Breast epithelium (tissue), 3 donors: ENCODE results near the gene ACER2.

Source experiments
- POLR2A ChIP-seq: fragments of 450-650 bp; IDR thresholded peaks from one replicate; pipeline ENCODE4 v1.6.1; 2016; ENCODE audit warnings: antibody characterized with exemption, mild to moderate bottlenecking, moderate library complexity
- TF ChIP-seq, protein P1 (sequence below), 3 donors: fragments of 450-650 bp; IDR thresholded peaks; one replicate each; pipeline ENCODE4 v1.5.1; 2016 to 2017; ENCODE audit warnings: antibody characterized with exemption in 3 of 3, mild to moderate bottlenecking in 3 of 3, moderate library complexity in 3 of 3

- TF ChIP-seq POLR2A, result no peak
- TF ChIP-seq, protein P1, sequence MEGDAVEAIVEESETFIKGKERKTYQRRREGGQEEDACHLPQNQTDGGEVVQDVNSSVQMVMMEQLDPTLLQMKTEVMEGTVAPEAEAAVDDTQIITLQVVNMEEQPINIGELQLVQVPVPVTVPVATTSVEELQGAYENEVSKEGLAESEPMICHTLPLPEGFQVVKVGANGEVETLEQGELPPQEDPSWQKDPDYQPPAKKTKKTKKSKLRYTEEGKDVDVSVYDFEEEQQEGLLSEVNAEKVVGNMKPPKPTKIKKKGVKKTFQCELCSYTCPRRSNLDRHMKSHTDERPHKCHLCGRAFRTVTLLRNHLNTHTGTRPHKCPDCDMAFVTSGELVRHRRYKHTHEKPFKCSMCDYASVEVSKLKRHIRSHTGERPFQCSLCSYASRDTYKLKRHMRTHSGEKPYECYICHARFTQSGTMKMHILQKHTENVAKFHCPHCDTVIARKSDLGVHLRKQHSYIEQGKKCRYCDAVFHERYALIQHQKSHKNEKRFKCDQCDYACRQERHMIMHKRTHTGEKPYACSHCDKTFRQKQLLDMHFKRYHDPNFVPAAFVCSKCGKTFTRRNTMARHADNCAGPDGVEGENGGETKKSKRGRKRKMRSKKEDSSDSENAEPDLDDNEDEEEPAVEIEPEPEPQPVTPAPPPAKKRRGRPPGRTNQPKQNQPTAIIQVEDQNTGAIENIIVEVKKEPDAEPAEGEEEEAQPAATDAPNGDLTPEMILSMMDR (IDR thresholded peaks at IDR 0.05), result no peak
Observed at GRCh38 chr9:19375538-19375937, 33.3 kb upstream of the ACER2 start.
